K562 treated with DMSO at 1 percent for 48 hours (cell line): ENCODE results near the gene RNF43. TPM values are rescaled to one million over a fixed set of nuclear protein-coding genes. Genes with fewer than 3 reads are reported as not detected.

ENCODE experiments used
- total RNA-seq: library from RNA; unstranded; fragments of 300-600 nt; gene quantifications from 2 replicates; pipeline ENCODE4 v1.2.3, GENCODE V29; 2022; ENCODE audit warnings: low replicate concordance; ENCODE audit errors: extremely low read depth

The RNF43 gene
- not detected in 2 replicates for total RNA-seq

DNA sequence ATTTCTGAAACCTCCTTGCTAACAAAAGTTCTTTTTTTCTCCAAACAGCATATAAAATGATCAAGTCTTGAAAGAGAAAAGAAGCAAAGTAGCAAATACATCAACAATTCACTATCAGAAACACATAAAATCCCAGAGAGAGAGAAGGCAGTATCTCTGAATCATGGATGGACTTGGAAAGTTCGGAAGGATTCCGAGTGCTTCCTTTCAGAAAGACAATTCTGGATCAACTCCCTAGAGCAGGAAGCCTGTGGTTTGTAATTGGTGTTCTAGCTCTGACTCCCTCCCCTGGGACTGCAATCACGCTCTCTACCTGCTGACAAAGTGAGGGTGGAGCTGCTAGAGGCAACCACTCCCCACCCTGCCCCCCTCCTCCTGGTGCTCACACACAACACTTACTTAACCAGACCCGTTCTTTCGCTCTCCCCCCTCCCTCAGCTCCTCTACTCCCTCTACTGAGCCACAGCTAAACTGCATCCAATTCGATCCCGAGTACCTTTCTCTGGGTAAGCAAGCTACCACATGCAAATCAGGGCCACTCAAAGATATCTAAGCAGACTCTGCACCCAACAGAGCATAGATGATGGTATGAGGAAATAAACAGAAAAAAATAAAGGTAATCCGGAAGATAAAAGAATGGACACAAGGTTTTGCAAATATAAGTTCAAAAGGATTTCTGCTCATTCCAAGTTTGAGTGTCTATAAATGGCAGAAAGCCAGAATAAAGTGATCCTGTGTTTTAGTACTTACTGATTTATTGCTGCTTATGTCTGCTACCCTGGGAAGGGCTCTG lies at the start of gene RNF43:
Gene RNF43, minus strand, starts transcription at position 235 of the 793 bp plus-strand sequence. CDS start 1,957 bp downstream, outside the sequence.

Other genes with a start within 250 kb of the RNF43 start
- not detected in 2 replicates for gene EPX, start 224.8 kb downstream of the RNF43 start, total RNA-seq
- not detected in 2 replicates for gene MKS1, start 198.3 kb downstream of the RNF43 start, total RNA-seq
- not detected in 2 replicates for gene LPO, start 178.9 kb downstream of the RNF43 start, total RNA-seq
- not detected in 2 replicates for gene MPO, start 136.6 kb downstream of the RNF43 start, total RNA-seq
- not detected in 2 replicates for gene TSPOAP1, start 88.7 kb downstream of the RNF43 start, total RNA-seq
- gene SUPT4H1, start 65.3 kb downstream of the RNF43 start, total RNA-seq, result not detected in 2 replicates
- gene HSF5, start 70.9 kb upstream of the RNF43 start, total RNA-seq, result not detected in 2 replicates
- not detected in 2 replicates for gene MTMR4, start 97.1 kb upstream of the RNF43 start, total RNA-seq